HG03159 (cell line): ENCODE data around the gene GPR160.
"Not testable (repeated sequence)": the region's sequence is repeated elsewhere in the genome, so short reads cannot be mapped to it uniquely, and the experiment has no call there.

ENCODE experiments used
- ATAC-seq: cut with Tn5 transposase; IDR thresholded peaks from one replicate; pipeline ENCODE4 v1.9.1; 2021; ENCODE audit warnings: mild to moderate bottlenecking, moderate library complexity; ENCODE audit not compliant: unreplicated experiment

Gene GPR160

GRCh38 chr3:170037463-170038433 lies at the start of gene GPR160:
TSS of gene GPR160 (plus strand) at chr3:170037995. CDS start at chr3:170083973, 45,978 bp downstream.
- peak; percentile 80 for ATAC-seq

- no peak for ATAC-seq
Observed at GRCh38 chr3:169990431-169990830, 47.4 kb upstream of the GPR160 start.

GRCh38 chr3:169992156-169992555 lies 45.6 kb upstream of the GPR160 start:
- no peak for ATAC-seq

- no peak for ATAC-seq
Observed at GRCh38 chr3:169992781-169993180, 45.0 kb upstream of the GPR160 start.

- ATAC-seq = no peak
Observed at GRCh38 chr3:169993761-169994160, 44.0 kb upstream of the GPR160 start.

GRCh38 chr3:169996063-169996462 lies 41.7 kb upstream of the GPR160 start:
- no peak for ATAC-seq

GRCh38 chr3:169998668-169999131 lies 39.1 kb upstream of the GPR160 start:
- ATAC-seq = peak; percentile 39

GRCh38 chr3:169999433-169999832 lies 38.4 kb upstream of the GPR160 start:
- peak; percentile 90 for ATAC-seq

GRCh38 chr3:170000051-170000450 lies 37.7 kb upstream of the GPR160 start:
- ATAC-seq = no peak

- ATAC-seq = no peak
Observed at GRCh38 chr3:170002231-170002630, 35.6 kb upstream of the GPR160 start.

GRCh38 chr3:170002879-170003278 lies 34.9 kb upstream of the GPR160 start:
- no peak for ATAC-seq

GRCh38 chr3:170003881-170004356 lies 33.9 kb upstream of the GPR160 start:
- no peak for ATAC-seq

- ATAC-seq = peak; percentile 95
Observed at GRCh38 chr3:170007031-170007663, 30.6 kb upstream of the GPR160 start.

GRCh38 chr3:170010498-170010897 lies 27.3 kb upstream of the GPR160 start:
- no peak for ATAC-seq

- no peak for ATAC-seq
Observed at GRCh38 chr3:170012683-170013400, 25.0 kb upstream of the GPR160 start.

- ATAC-seq = no peak
Observed at GRCh38 chr3:170016057-170016456, 21.7 kb upstream of the GPR160 start.

GRCh38 chr3:170019306-170019705 lies 18.5 kb upstream of the GPR160 start:
- not testable (repeated sequence) for ATAC-seq

- ATAC-seq = no peak
Observed at GRCh38 chr3:170021083-170021482, 16.7 kb upstream of the GPR160 start.

- no peak for ATAC-seq
Observed at GRCh38 chr3:170022336-170022735, 15.5 kb upstream of the GPR160 start.

- no peak for ATAC-seq
Observed at GRCh38 chr3:170023165-170023564, 14.6 kb upstream of the GPR160 start.

GRCh38 chr3:170024581-170024980 lies 13.2 kb upstream of the GPR160 start:
- ATAC-seq = no peak
